ENCODE data around the gene JAG1.

DNA sequence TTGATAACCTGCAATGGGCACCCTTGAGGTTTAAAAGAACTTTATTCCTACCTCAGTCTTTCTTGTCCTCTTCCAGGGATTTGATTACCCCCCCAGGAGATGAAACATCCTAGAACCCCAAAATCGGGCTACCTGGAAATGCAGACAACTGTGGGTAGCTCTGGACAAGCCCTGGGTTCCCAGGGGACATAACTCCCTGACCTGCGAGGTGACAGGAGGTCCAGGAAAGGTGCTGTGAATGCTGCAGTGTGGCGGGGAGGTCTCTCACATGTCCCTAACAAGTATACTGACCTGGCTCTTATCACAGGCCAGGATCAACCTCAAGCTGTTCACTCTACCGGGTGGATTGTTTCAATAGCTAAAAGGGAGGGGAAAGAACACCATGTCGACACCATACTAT is 11.6 kb downstream of the JAG1 start:
- TF ChIP-seq, protein P1, sequence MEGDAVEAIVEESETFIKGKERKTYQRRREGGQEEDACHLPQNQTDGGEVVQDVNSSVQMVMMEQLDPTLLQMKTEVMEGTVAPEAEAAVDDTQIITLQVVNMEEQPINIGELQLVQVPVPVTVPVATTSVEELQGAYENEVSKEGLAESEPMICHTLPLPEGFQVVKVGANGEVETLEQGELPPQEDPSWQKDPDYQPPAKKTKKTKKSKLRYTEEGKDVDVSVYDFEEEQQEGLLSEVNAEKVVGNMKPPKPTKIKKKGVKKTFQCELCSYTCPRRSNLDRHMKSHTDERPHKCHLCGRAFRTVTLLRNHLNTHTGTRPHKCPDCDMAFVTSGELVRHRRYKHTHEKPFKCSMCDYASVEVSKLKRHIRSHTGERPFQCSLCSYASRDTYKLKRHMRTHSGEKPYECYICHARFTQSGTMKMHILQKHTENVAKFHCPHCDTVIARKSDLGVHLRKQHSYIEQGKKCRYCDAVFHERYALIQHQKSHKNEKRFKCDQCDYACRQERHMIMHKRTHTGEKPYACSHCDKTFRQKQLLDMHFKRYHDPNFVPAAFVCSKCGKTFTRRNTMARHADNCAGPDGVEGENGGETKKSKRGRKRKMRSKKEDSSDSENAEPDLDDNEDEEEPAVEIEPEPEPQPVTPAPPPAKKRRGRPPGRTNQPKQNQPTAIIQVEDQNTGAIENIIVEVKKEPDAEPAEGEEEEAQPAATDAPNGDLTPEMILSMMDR (conservative IDR thresholded peaks at IDR 0.05) = no peak
- no peak for TF ChIP-seq ZFX (IDR thresholded peaks at IDR 0.05)

All from C4-2B (cell line).